ENCODE measurements around the gene QSOX1.

The QSOX1 gene

GRCh38 chr1:180218806-180219765, 64.4 kb downstream of the QSOX1 start:
- DNase-seq: no peak

GRCh38 chr1:180219776-180220175, 65.1 kb downstream of the QSOX1 start:
- DNase-seq: no peak

GRCh38 chr1:180221462-180221861, 66.8 kb downstream of the QSOX1 start:
- no peak for DNase-seq

- DNase-seq: no peak
Measured at GRCh38 chr1:180224902-180225301, 70.2 kb downstream of the QSOX1 start.

GRCh38 chr1:180225403-180225802, 70.7 kb downstream of the QSOX1 start:
- DNase-seq: no peak

GRCh38 chr1:180227861-180228647, 73.4 kb downstream of the QSOX1 start:
- no peak for DNase-seq

GRCh38 chr1:180228648-180229482, 74.2 kb downstream of the QSOX1 start:
- DNase-seq: no peak

- DNase-seq: peak; percentile 28
Measured at GRCh38 chr1:180229483-180230415, 75.1 kb downstream of the QSOX1 start, which contains the start of gene LHX4. Gene LHX4, plus strand, starts transcription at chr1:180230264. Its CDS starts 266 bp downstream, at chr1:180230530.

- DNase-seq: no peak
Measured at GRCh38 chr1:180230416-180230790, 75.7 kb downstream of the QSOX1 start.

GRCh38 chr1:180230791-180231505, 76.3 kb downstream of the QSOX1 start:
- no peak for DNase-seq

- no peak for DNase-seq
Measured at GRCh38 chr1:180231506-180231921, 76.8 kb downstream of the QSOX1 start.

- no peak for DNase-seq
Measured at GRCh38 chr1:180231936-180232335, 77.3 kb downstream of the QSOX1 start.

GRCh38 chr1:180232521-180233043, 77.9 kb downstream of the QSOX1 start:
- DNase-seq: no peak

GRCh38 chr1:180233191-180234011, 78.7 kb downstream of the QSOX1 start:
- no peak for DNase-seq

GRCh38 chr1:180234369-180235076, 79.9 kb downstream of the QSOX1 start:
- no peak for DNase-seq

GRCh38 chr1:180235077-180235501, 80.4 kb downstream of the QSOX1 start:
- no peak for DNase-seq

- DNase-seq: no peak
Measured at GRCh38 chr1:180235502-180236239, 81.0 kb downstream of the QSOX1 start.

Measured in CD4-positive, alpha-beta T cell treated with Interleukin-12 subunit alpha and Interleukin-12 subunit beta, for 1 hour (primary cell).